Measurements from ENCODE around the gene ATP6V0E2. TPM values are rescaled to one million over a fixed set of nuclear protein-coding genes. Genes with fewer than 3 reads are reported as not detected.

The ATP6V0E2 gene
- total RNA-seq, 1 experiment from 2014 or later, result 50.1 TPM

DNA sequence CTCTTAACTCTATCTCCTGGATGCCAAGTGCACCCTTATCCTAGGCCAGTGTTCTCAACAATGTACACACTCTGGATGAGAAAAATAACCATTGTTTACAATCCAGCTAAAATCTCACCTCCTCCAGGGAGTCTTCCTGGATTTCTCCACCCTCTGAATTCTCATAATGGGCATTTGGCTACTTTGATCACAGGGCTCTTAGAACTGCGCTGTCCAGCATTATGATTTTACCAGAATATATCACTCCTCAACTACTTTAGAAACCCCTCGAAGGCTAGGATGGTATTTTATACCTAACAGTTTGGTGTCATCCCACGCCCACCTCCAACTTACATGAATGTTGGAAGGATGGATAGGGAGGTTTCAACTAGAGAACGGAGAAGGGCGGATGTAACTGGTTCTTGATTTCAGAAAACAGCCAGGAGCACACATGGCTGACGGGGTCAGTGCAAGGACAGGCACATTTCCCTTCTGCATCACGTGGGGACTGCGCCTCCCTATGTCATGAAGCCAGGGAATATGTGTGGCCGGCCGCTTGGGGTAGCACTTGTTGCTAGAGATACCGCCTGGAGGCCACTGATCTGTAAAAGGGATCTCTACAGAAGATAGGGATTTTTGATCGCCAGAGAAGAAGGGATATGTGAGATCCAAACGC is 1.2 kb upstream of the ATP6V0E2 start:
- DNase-seq (ENCODE audit: low spot score), result peak; percentile 73
- Histone ChIP-seq H3K9me3 (ENCODE audit: low read depth, low read length, poor library complexity, severe bottlenecking) (no peaks in the 10 kb centered on the region), H3K27ac (ENCODE audit: low read depth, low read length, poor library complexity, severe bottlenecking) (no peak overlapping the region), H3K36me3 (ENCODE audit: insufficient read depth, low read length, poor library complexity, severe bottlenecking) (no peaks in the 10 kb centered on the region), H3K4me1 (ENCODE audit: insufficient read depth, low read length, poor library complexity, severe bottlenecking) (peaks cover 9% of the 10 kb centered on the region), H3K27me3 (replicated peaks; ENCODE audit: insufficient read depth, low read depth, low read length, poor library complexity) (no peaks in the 10 kb centered on the region), H3K4me3 (ENCODE audit: low read depth, low read length, poor library complexity, severe bottlenecking) (peak overlapping the region; percentile 84)
- no peak for TF ChIP-seq EZH2 (IDR thresholded peaks at IDR 0.05; ENCODE audit: borderline replicate concordance, low read depth, low read length, poor library complexity, severe bottlenecking)
- TF ChIP-seq, protein P1, sequence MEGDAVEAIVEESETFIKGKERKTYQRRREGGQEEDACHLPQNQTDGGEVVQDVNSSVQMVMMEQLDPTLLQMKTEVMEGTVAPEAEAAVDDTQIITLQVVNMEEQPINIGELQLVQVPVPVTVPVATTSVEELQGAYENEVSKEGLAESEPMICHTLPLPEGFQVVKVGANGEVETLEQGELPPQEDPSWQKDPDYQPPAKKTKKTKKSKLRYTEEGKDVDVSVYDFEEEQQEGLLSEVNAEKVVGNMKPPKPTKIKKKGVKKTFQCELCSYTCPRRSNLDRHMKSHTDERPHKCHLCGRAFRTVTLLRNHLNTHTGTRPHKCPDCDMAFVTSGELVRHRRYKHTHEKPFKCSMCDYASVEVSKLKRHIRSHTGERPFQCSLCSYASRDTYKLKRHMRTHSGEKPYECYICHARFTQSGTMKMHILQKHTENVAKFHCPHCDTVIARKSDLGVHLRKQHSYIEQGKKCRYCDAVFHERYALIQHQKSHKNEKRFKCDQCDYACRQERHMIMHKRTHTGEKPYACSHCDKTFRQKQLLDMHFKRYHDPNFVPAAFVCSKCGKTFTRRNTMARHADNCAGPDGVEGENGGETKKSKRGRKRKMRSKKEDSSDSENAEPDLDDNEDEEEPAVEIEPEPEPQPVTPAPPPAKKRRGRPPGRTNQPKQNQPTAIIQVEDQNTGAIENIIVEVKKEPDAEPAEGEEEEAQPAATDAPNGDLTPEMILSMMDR (conservative IDR thresholded peaks at IDR 0.05; ENCODE audit: low read depth, low read length), result no peak; the same call in 1 of the 2 replicates
- BruUV-seq (replicated peaks), result no TSS peak
- intact Hi-C loops (cut with micrococcal nuclease; ENCODE audit: unreplicated experiment), result no loop called here
- POLR2A ChIA-PET (ENCODE audit: low non-redundant PET), result no interaction called here
- CTCF ChIA-PET, result no interaction called here

DNA sequence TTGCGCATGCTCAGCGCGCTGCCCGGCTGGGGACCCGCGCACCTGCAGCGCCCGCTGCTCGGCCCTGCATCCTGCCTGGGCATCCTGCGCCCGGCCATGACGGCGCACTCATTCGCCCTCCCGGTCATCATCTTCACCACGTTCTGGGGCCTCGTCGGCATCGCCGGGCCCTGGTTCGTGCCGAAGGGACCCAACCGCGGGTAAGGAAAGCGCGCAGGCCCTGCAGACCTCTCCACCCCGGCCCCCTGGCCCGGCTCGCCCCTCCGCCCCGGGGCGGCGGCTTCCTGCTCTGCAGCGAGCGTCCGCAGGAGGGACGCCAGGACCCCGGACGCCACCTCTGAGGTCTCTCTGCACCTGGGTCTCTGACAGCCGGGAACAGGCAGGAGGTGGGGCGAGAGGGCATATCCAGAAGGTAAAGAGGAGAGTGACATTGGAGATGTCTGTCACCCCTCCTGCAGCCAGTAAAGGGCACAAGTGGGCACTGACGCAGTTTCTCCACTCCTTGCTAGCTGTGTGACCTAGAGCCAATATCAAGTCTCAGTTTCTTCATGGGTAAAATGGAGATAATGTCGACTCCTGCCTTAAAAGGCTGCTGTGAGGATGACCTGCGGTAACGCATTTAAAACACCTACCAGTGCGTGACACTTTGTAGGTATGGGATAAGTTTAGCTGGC is 338 bp downstream of the ATP6V0E2 start:
- no peaks in the 10 kb centered on the region for H3K9me3 ChIP-seq (ENCODE audit: low read depth, low read length, poor library complexity, severe bottlenecking)
- no TSS peak for BruUV-seq (replicated peaks)
- no peaks in the 10 kb centered on the region for H3K36me3 ChIP-seq (ENCODE audit: insufficient read depth, low read length, poor library complexity, severe bottlenecking)
- peak overlapping the region; percentile 84 for H3K4me3 ChIP-seq (ENCODE audit: low read depth, low read length, poor library complexity, severe bottlenecking)
- CTCF ChIA-PET, result no interaction called here
- intact Hi-C loops (cut with micrococcal nuclease; ENCODE audit: unreplicated experiment), result no loop called here
- peaks cover 9% of the 10 kb centered on the region for H3K4me1 ChIP-seq (ENCODE audit: insufficient read depth, low read length, poor library complexity, severe bottlenecking)
- H3K27ac ChIP-seq (ENCODE audit: low read depth, low read length, poor library complexity, severe bottlenecking), result no peak overlapping the region
- POLR2A ChIA-PET (ENCODE audit: low non-redundant PET), result no interaction called here
- DNase-seq (ENCODE audit: low spot score), result no peak
- no peaks in the 10 kb centered on the region for H3K27me3 ChIP-seq (replicated peaks; ENCODE audit: insufficient read depth, low read depth, low read length, poor library complexity)
- TF ChIP-seq, protein P1 (conservative IDR thresholded peaks at IDR 0.05; ENCODE audit: low read depth, low read length), result no peak
- TF ChIP-seq EZH2 (IDR thresholded peaks at IDR 0.05; ENCODE audit: borderline replicate concordance, low read depth, low read length, poor library complexity, severe bottlenecking), result no peak

DNA sequence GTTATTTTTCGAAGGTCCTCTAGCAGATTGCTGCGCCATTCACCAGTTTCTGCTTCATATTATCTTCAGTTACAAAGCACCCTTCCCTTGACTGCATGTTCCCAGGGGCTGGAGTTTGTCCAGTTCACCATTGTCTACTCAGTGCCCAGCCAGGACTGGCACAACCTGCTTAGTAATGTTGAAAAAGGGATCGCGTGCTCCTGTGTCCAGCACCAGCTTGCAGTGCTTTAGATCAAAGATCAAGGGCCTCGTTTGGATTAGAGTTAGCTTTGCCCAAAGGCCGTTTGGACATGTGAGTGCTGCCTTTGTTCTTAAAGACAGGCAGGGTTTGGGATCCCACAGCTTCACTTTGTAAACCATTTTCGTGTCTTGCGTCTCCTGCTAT is 867 bp downstream of the ATP6V0E2 start:
- CTCF ChIA-PET, result no interaction called here
- no peaks in the 10 kb centered on the region for H3K36me3 ChIP-seq (ENCODE audit: insufficient read depth, low read length, poor library complexity, severe bottlenecking)
- TF ChIP-seq EZH2 (IDR thresholded peaks at IDR 0.05; ENCODE audit: borderline replicate concordance, low read depth, low read length, poor library complexity, severe bottlenecking), result no peak
- TF ChIP-seq, protein P1 (conservative IDR thresholded peaks at IDR 0.05; ENCODE audit: low read depth, low read length), result no peak
- no TSS peak for BruUV-seq (replicated peaks)
- peaks cover 9% of the 10 kb centered on the region for H3K4me1 ChIP-seq (ENCODE audit: insufficient read depth, low read length, poor library complexity, severe bottlenecking)
- no peak for DNase-seq (ENCODE audit: low spot score)
- peak overlapping the region; percentile 84 for H3K4me3 ChIP-seq (ENCODE audit: low read depth, low read length, poor library complexity, severe bottlenecking)
- H3K9me3 ChIP-seq (ENCODE audit: low read depth, low read length, poor library complexity, severe bottlenecking), result no peaks in the 10 kb centered on the region
- no peak overlapping the region for H3K27ac ChIP-seq (ENCODE audit: low read depth, low read length, poor library complexity, severe bottlenecking)
- intact Hi-C loops (cut with micrococcal nuclease; ENCODE audit: unreplicated experiment), result no loop called here
- POLR2A ChIA-PET (ENCODE audit: low non-redundant PET), result no interaction called here
- H3K27me3 ChIP-seq (replicated peaks; ENCODE audit: insufficient read depth, low read depth, low read length, poor library complexity), result no peaks in the 10 kb centered on the region

Measured in A673 (cell line).